ENCODE measurements around the gene TBC1D9B.

TBC1D9B gene

GRCh38 chr5:179868541-179868940 is 39.2 kb downstream of the TBC1D9B start:
- DNase-seq = no peak

- DNase-seq = no peak
Measured at GRCh38 chr5:179867476-179867875, 40.2 kb downstream of the TBC1D9B start.

- no peak for DNase-seq
Measured at GRCh38 chr5:179867079-179867465, 40.6 kb downstream of the TBC1D9B start.

GRCh38 chr5:179866241-179867078 is 41.2 kb downstream of the TBC1D9B start:
- peak; percentile 52 for DNase-seq

GRCh38 chr5:179865491-179866240 is 42.0 kb downstream of the TBC1D9B start:
- DNase-seq = no peak

- DNase-seq = no peak
Measured at GRCh38 chr5:179864686-179865085, 43.0 kb downstream of the TBC1D9B start.

- DNase-seq = no peak
Measured at GRCh38 chr5:179863449-179864085, 44.1 kb downstream of the TBC1D9B start.

GRCh38 chr5:179862891-179863290 is 44.8 kb downstream of the TBC1D9B start:
- no peak for DNase-seq

- no peak for DNase-seq
Measured at GRCh38 chr5:179862296-179862695, 45.4 kb downstream of the TBC1D9B start.

- no peak for DNase-seq
Measured at GRCh38 chr5:179860301-179860700, 47.4 kb downstream of the TBC1D9B start.

- peak; percentile 95 for DNase-seq
Measured at GRCh38 chr5:179858586-179859427, 48.9 kb downstream of the TBC1D9B start, which contains the start of gene MRNIP. MRNIP (minus strand) TSS chr5:179858817; CDS start chr5:179858796, 21 bp downstream.

GRCh38 chr5:179858241-179858585 is 49.5 kb downstream of the TBC1D9B start:
- peak; percentile 63 for DNase-seq

GRCh38 chr5:179854356-179854755 is 53.3 kb downstream of the TBC1D9B start:
- no peak for DNase-seq

GRCh38 chr5:179852993-179853547 is 54.6 kb downstream of the TBC1D9B start:
- DNase-seq = no peak

GRCh38 chr5:179841621-179842020 is 66.1 kb downstream of the TBC1D9B start:
- no peak for DNase-seq

- no peak for DNase-seq
Measured at GRCh38 chr5:179840766-179841165, 66.9 kb downstream of the TBC1D9B start.

GRCh38 chr5:179840321-179840720 is 67.4 kb downstream of the TBC1D9B start:
- no peak for DNase-seq

- no peak for DNase-seq
Measured at GRCh38 chr5:179839328-179840256, 68.1 kb downstream of the TBC1D9B start.

GRCh38 chr5:179837076-179838011 is 70.4 kb downstream of the TBC1D9B start:
- no peak for DNase-seq
